ENCODE data around the gene C1orf185.
"Not testable (repeated sequence)": the region's sequence is repeated elsewhere in the genome, so short reads cannot be mapped to it uniquely, and the experiment has no call there.

Gene C1orf185

DNA sequence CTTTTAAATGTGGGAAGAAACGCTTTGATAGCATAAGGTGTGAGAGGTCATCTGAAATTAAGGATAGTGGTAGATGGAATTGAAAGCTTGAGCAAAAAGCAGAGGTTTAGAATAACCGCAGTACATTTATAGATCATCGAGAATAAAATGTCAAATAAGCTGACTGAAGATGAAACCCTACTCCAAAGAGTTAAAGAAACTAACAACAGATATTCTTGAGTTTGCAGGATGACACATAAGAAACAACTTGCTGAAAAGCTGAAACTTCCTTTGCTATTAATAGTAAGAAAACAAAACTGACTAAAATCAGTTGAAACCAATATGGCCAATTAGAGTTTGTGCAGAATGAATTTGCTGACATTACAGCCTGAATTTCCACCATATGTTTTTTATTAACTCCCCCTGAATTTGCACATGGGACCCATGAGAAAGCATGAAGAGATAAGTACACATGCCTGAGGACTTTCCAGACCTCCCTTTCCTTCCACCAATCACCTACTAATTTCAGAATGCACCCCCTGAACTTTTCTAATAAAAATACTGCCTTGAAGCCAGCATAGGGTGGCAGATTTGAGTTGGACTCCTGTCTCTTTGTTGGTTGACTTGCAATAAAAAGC lies 1.7 kb upstream of the C1orf185 start:
- no peak overlapping the region for H3K4me3 ChIP-seq (ENCODE audit: low read length)
- TF ChIP-seq ZNF274 (IDR thresholded peaks at IDR 0.05; ENCODE audit: low read depth, low read length), result no peak

GRCh38 chr1:51114137-51114536 lies 12.1 kb downstream of the C1orf185 start:
- H3K4me3 ChIP-seq (ENCODE audit: low read length), result no peak overlapping the region
- no peak for TF ChIP-seq ZNF274 (IDR thresholded peaks at IDR 0.05; ENCODE audit: low read depth, low read length)

DNA sequence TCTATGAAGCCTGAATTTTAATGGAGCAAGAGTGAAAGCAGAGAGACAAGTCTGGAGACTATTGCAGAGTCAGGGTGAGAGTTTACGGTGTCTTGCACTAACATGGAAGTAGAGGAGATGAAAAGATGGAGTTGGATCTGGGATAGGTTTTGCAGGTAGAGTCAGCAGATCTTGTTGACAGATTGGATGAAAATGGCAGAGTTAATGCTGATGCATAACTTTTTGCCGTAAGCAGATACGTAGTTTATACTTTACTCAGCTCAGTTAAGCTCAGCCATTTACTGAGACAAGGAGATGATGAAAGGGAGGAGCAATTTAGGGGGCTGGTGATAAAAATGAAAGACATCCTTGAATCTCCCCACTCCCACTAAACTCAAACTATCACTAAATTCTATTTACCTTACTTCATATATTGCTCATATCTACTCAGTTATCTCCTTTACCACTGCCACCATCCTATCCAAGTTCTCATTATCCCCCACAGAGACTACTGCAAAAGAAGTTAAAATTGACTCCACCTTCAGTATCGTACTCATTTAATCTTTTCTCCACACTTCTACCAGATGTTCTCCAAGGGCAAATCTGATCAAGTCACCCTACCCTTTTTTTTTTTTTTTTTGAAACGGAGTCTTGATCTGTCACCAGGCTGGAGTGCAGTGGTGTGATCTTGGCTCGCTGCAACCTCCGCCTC lies 13.8 kb downstream of the C1orf185 start:
- no peak for TF ChIP-seq ZNF274 (IDR thresholded peaks at IDR 0.05; ENCODE audit: low read depth, low read length)
- no peak overlapping the region for H3K4me3 ChIP-seq (ENCODE audit: low read length)

- H3K4me3 ChIP-seq (ENCODE audit: low read length), result no peak overlapping the region
- no peak for TF ChIP-seq ZNF274 (IDR thresholded peaks at IDR 0.05; ENCODE audit: low read depth, low read length)
Observed at GRCh38 chr1:51119331-51119730, 17.3 kb downstream of the C1orf185 start.

DNA sequence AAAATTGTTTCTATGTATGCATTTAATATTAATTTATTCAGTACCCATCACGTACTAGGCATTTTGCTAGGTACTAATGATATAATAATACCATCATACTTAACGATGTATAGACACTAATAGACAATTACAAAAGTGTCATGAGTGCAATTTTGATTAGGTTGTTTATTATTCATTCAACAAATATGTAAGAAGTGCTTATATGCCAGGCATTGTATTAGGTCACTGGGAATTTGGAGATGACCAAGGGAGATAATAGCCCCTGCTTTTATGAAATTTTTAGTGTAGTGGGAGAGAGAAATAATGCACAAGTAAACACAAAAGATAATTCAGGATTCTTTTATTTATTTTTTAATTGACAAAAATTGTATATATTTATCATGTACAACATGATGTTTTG lies 18.6 kb downstream of the C1orf185 start:
- H3K4me3 ChIP-seq (ENCODE audit: low read length), result no peak overlapping the region
- TF ChIP-seq ZNF274 (IDR thresholded peaks at IDR 0.05; ENCODE audit: low read depth, low read length), result no peak

- not testable (repeated sequence) for H3K4me3 ChIP-seq (ENCODE audit: low read length)
Observed at GRCh38 chr1:51127152-51127551, 25.1 kb downstream of the C1orf185 start.

- H3K4me3 ChIP-seq (ENCODE audit: low read length), result no peak overlapping the region
- no peak for TF ChIP-seq ZNF274 (IDR thresholded peaks at IDR 0.05; ENCODE audit: low read depth, low read length)
Observed at GRCh38 chr1:51131185-51131584, 29.2 kb downstream of the C1orf185 start.

GRCh38 chr1:51133045-51133444 lies 31.0 kb downstream of the C1orf185 start:
- TF ChIP-seq ZNF274 (IDR thresholded peaks at IDR 0.05; ENCODE audit: low read depth, low read length), result no peak

GRCh38 chr1:51137696-51138095 lies 35.7 kb downstream of the C1orf185 start:
- not testable (repeated sequence) for H3K4me3 ChIP-seq (ENCODE audit: low read length)

More at GRCh38 chr1:51133045-51133444, 31.0 kb downstream of the C1orf185 start:
- no peak overlapping the region for H3K4me3 ChIP-seq (ENCODE audit: low read length)

GRCh38 chr1:51139474-51139873 lies 37.4 kb downstream of the C1orf185 start:
- TF ChIP-seq ZNF274 (IDR thresholded peaks at IDR 0.05; ENCODE audit: low read depth, low read length), result no peak

DNA sequence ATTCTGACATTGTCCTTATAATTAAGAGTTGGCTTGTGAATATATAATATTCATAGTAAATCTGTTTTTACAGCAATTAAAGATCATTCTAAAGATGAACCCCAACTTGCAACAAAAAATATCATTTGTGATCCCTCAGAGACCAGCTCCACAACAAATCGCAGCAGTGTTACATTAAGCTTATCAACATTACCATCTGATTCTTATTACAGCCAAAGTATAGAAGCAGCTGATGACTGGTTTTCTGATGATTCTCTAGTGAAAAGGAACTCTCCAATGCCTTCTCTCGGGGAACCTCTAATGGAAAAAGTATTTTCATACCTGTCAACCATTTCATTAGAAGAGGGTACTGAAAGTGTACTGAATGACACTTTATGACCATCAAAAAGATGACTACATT lies 45.4 kb downstream of the C1orf185 start:
- H3K4me3 ChIP-seq (ENCODE audit: low read length), result no peak overlapping the region
- no peak for TF ChIP-seq ZNF274 (IDR thresholded peaks at IDR 0.05; ENCODE audit: low read depth, low read length)

More at GRCh38 chr1:51139474-51139873, 37.4 kb downstream of the C1orf185 start:
- no peak overlapping the region for H3K4me3 ChIP-seq (ENCODE audit: low read length)

GRCh38 chr1:51154776-51155175 lies 52.7 kb downstream of the C1orf185 start:
- no peak for TF ChIP-seq ZNF274 (IDR thresholded peaks at IDR 0.05; ENCODE audit: low read depth, low read length)
- H3K4me3 ChIP-seq (ENCODE audit: low read length), result no peak overlapping the region

DNA sequence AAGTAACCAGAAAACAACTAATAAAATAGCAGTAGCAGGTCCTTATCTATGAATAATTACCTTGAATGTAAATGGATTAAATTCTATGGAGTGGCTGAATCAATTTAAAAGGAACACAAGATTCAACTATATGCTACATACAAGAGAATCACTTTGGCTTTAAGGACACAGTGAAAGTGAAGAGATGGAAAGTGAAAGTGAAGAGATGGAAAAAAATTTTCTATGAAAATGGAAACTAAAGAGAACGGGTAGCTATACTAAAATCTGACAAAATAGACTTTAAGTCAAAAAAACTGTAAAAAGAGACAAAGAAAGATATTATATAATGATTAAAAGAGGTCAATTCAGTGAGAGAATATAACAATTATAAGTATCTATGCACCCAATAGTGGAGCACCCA lies 54.7 kb downstream of the C1orf185 start:
- no peak overlapping the region for H3K4me3 ChIP-seq (ENCODE audit: low read length)
- no peak for TF ChIP-seq ZNF274 (IDR thresholded peaks at IDR 0.05; ENCODE audit: low read depth, low read length)

- no peak for TF ChIP-seq ZNF274 (IDR thresholded peaks at IDR 0.05; ENCODE audit: low read depth, low read length)
- no peak overlapping the region for H3K4me3 ChIP-seq (ENCODE audit: low read length)
Observed at GRCh38 chr1:51157395-51157794, 55.4 kb downstream of the C1orf185 start.

- no peak overlapping the region for H3K4me3 ChIP-seq (ENCODE audit: low read length)
- TF ChIP-seq ZNF274 (IDR thresholded peaks at IDR 0.05; ENCODE audit: low read depth, low read length), result no peak
Observed at GRCh38 chr1:51158263-51158662, 56.2 kb downstream of the C1orf185 start.

GRCh38 chr1:51162560-51162959 lies 60.5 kb downstream of the C1orf185 start:
- not testable (repeated sequence) for H3K4me3 ChIP-seq (ENCODE audit: low read length)
